Left colon (tissue), 2 donors: Measurements from ENCODE around the gene SYT2. TPM values are rescaled to one million over a fixed set of nuclear protein-coding genes. Genes with fewer than 3 reads are reported as not detected.
"Not testable (repeated sequence)": the region's sequence is repeated elsewhere in the genome, so short reads cannot be mapped to it uniquely, and the experiment has no call there.

Experiments
- ATAC-seq: fragments of 200-7000 bp; cut with Tn5 transposase; one replicate; pipeline ENCODE4 v1.9.1; 2020; ENCODE audit warnings: mild to moderate bottlenecking, moderate library complexity
- DNase-seq, 2 donors: peaks; one replicate each; pipeline ENCODE4 v3.0.0-alpha.2; 2020
- intact Hi-C, 2 donors: fragments of 100-400 bp; cut with DNase I in 1 of 2; cut with micrococcal nuclease in 1 of 2; formaldehyde crosslinking; loops; one replicate each; pipeline versions ENCODE4 v1.11.2 to v1.14.0; 2022; cut with DNase I, micrococcal nuclease
- total RNA-seq, 2 donors: library from RNA; stranded (reverse); fragmentation: NEBNext Ultra II Directional; extraction: Animal tissue kit (Norgen Biotek cat#: 25700); gene quantifications; one replicate each; pipeline ENCODE4 v1.2.1, GENCODE V29; 2021
- donor health status: DM: no; HTN: no; CAD: no.
- donor health status: DM: yes; HTN: yes; CAD: no.

Gene SYT2
- total RNA-seq, 2 donors from 2014 or later, result 0.06 to 0.42 TPM

DNA sequence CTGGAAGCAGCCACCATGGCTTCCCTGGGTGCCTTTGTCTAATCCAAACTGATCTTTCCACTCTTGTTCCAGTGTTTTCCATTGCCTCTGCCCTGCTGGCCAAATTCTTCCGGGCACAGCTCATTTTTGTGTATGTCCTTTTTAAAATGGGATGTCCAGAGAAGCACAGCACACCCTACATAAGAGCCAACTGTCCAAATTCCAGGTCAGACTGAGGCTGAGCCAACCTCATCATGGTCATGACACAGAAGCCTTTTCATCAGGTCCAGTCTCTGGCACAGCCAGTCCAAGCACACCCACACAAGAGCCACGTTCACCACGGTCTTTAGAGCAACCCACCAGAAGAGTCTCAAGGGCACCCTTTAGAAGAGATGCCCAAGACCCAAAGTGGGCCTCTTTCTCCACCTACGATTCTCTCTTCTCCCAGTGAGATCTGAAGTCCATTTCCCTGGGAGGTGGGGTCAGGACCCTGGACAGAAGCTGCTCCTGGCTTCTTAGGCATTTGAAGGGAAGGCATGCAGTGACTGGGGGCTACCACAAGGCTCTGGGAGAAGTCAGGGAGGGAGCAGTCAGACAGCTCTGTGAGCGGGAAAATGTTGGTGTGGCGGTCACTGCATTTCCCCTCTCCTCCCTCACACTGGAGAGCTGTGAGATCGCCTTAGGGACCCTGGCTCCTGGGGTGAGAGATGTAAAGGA, 53.2 kb downstream of the SYT2 start:
- DNase-seq (no peak), ATAC-seq (no peak)
- intact Hi-C loops, result no loop called here

DNA sequence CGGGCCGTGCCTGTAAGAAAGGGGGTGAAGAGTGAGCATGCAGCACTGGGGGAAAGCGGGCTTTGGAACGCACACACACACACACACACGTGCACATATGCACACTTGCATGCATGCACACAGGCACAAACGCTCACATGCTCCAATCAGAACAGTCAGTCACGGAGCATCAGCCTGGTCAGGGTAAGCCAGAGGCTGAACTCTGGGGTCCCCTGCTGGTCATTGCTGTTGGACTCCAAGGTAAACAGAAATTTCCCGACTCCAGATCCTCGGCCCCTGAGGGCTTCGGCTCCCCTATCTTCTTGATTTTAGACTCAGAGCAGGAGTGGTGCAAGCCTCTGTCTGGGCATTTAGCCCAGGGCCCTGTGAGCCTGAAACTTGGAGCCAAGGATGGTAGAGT, 54.2 kb downstream of the SYT2 start:
- intact Hi-C loops, result no loop called here
- DNase-seq, result peak in 1 of 2 donors; percentile 29
- ATAC-seq, result peak; percentile 62

DNA sequence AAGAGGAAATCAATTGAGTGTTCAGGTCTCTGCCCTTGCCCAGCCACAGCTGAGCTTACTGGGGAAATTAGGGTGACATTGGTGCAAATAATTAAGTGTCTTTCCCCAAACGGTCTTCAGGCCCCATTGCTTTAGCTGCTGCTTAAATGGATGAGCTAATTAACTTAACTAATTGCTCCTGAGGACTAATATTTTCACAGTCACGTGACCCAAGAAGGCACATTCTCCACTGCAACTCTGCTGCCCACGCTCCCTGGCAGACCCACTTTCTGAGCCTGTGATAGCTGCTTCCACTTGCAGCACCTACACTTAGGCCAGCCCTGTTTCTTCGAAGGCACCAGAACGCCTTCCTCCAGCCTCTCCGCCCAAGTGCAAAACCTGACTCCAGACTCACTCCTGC, 56.2 kb downstream of the SYT2 start:
- intact Hi-C loops, result loop anchor here in 1 of 2 donors (5.0 kb wide), 1 partner anchor 53 kb away; no protein-coding TSS in a partner anchor
- DNase-seq (no peak), ATAC-seq (no peak)

DNA sequence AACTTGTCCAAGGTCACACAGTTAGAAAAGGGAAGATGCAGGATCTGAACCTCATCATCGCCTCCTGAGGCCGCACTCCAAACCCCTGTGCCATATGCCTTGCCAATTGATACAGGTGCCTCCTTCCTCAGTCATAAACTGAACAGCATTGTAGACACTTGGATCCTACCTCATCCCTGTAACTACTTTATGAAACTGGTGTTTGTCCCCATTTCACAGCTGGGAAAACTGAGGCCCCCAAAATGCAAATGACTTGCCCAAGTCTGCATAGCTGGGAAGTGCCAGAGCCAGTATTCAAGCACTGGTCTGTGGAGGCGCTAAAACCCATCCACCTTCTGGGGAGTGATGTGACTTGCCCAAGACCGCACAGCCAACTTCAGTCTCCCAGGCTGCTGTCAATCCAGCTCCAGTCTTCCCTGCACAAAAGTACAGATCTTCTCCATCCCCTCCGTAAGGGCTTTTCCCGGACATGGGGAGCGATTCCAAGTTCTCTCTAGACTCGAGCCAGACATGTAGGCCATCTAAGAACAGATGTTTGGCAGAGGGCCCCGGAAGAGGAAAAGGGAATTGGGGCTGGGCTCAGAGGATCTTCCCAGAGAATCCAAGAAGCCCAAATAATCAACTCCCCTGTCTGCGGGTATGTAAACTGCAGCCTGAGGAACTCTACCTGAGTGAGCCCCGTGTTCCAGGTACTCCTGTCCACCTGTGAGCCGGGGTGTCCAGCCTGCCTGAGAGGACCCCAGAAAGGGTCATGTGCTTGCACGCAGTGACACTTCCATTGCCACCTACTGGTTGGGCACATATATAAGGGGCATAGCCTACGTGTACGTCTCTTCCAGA, 60.5 kb downstream of the SYT2 start:
- no peak for DNase-seq
- no peak for ATAC-seq
- intact Hi-C loops, result loop anchor here in 1 of 2 donors (5.0 kb wide), 1 partner anchor 58 kb away; no protein-coding TSS in a partner anchor

DNA sequence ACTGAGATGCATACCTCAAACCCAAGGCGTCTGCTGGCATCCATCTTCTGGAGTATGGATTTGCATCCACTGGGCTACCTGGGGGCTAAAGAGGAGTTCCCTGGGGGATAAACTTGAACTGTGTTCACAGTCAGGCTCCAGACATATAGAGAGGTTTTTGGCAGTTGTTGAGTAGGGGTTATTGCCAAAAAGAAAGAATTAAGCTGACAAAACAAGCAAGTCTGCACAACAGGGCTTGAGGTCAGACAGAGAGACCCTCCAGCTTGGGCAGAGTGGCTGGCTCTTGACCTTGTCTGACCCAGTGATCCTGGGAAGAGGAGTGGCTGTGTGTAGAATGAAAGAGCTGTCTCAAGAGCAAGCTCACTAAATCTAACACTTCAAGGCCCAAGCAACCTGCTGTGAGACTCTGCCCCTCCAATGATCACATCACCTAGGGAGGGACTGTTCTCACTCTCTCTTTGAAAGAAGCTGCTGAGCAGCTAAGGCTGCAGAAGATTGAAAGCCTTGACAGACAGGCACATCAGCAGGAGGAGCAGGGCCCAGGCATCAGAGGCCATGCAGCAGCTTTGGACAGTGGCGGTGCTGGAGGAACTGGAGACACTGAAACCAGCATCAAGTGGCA, 61.5 kb downstream of the SYT2 start:
- intact Hi-C loops, result no loop called here
- no peak for ATAC-seq
- DNase-seq, result no peak

DNA sequence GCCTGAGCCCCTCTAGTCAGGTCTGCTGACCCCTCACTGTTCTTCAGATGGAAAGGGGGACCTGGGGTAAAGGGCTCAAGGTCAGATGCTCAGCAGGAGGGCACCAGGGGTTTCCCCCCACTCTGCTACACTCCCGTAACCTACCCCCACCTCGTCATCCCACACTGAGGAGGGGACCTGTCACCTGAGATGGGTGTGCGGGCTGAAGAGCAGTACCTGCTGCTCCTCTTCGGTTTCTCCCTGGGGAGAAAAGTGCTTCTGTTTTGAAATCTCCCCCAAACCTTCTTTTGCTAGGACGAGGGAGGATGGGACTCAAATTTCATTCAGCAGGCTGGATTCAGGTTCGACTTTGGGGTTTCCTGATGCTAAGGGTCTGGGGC, 65.2 kb downstream of the SYT2 start:
- no peak for DNase-seq
- ATAC-seq, result no peak
- intact Hi-C loops, result no loop called here

DNA sequence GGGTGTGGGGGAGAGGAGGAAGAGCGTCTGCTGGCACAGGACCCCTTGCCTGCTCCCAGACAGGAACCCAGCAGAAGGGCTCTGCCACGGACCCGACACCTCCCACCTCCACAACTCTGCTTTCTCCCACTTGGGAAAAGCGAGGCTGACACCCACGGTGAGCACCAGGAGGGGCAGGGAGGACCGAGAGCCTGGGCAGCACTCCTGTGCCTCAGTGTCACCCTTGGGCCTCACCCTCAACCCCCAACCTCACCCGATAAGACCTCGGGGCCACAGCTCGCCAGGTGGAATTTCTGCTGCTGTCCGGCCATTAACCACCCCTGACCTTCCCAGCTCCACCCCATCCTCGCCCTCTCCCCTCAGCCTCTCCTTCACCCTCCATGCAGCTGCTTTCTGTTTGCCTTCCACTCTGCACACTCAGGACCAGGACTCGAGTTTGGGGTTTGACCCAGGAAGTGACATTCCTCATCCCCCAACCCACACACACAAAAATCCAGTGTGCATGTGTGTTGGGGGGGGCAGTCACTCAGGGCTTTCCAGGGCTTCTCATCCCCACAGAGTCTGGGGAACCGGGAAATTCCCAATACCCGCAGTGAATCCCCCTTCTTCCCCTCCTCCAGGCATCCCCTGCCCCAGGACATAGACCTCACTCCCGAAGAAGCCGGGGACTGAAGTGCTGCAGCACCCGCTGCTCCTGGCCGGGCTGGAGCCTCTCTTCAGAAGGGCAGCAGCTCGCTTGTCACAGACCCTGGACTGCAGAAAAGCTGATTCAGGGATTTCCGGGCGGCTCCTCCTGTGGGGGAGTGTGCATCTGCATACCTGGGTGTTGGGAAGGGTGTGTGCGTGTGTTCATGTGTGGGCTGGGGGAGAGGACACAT, 65.8 kb downstream of the SYT2 start:
- ATAC-seq (no peak), DNase-seq (no peak)
- intact Hi-C loops, result no loop called here

DNA sequence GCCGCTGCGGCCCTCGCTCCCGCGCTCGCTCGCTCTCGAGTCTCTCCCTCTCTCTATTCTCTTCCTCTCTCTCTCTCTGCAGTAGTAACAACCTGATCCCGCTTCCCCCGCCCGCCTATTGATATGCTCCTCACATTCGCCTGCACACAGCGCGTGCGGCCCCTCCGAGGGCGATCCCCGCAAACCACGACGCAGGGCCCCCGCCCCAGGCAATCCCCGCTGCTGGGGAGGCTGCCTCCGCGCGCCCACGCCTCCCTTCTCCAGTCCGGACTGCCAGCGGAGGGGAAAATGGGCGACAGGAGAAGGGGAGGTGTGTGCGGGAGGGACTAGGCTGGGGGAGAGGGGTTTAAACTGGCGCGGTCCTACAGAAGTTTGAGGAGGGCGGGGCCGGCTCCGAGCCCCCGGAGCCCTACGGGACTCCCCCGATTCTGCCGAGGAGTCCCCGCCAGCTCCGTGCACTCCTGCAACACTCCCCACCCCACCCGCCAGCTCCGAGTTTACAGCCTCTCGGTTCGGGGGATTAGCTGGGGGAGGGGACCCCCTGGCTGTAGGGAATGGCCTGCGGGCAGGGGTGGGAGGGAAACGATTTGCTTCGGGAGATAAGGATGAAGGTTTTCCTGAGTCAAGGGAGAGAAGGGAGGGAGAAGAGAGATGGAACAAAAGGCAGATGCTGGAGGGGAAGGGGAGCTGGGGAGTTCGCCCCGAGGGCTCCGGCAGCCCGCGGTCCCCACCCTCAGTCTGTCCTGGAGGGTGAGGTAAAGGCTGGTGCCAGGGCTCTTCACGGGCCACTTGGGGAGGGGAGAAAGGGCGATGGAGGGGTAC, 66.6 kb downstream of the SYT2 start:
- ATAC-seq, result peak; percentile 29
- no peak for DNase-seq
- intact Hi-C loops, result no loop called here

DNA sequence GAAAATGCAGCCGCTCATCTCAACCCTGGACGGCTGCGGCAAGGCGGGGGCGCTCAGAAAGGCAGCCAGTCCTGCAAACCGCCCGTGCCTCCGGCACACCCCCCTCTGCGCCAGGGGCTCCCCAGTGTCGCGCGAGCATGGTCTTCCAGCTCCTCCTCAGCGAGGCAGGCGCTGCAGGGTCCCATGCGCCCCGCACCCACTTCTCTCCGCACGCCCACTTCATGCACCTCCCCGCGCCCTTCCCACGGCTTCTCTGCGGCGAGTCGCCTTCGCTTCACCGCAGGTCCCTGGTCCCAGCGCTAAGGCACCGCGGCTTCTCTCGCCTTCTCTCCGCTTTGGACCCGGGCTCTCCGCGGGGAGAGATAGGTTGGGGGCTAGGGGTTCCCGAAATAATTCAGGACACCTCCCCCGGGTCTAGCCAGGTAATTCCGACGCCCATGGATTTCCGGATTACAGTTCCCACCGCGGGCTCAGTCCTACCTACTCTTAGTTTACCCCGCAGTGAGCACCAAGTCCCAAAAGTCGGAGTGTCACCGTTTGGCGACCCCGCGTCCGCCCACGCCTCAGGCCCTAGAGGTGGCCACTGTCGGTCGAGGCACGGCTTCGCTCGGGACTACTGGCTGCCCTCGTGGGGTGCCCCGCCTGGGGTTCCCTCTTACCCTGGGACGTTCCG, 67.5 kb downstream of the SYT2 start:
- DNase-seq (no peak), ATAC-seq (peak; percentile 32)
- intact Hi-C loops, result no loop called here

DNA sequence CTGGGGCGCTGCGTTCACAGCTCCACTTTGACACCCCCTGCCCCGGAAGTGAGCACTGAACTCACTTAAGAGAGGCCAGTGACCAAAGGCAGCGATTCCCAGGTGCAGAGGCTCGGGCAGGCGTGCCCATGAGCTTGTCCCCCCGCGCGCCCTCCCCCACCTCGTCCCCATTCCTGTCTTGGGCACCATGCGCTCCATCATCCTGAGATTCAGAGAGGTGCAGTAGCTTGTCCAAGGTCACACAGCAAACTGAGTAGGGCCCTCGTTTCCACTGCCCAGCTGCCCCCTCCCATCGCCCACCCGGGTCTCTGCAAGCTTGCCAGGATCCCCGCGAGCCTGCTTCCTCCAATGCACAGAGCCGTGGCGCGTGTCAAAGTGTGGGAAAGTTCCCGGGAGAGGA, 68.0 kb downstream of the SYT2 start:
- no peak for DNase-seq
- intact Hi-C loops, result no loop called here
- no peak for ATAC-seq

DNA sequence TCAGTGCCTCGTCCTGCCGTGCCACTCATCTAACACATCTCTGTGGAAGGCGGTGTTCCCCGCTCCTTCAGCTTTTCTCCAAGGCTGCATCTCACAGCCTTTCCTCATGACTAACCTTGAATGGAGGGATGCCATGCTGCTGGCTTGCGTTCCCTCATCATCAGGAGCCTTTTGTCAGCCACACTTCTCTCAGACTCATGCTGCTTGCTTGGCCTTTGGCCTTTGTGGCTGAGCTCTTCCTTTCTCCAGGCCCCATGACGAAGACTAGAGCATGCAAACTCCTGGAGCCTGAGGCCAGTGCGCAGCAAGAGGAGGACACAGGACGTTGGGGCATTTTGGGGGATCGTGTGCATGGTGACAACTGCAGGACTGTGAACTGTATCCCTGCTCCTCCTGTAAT, 70.8 kb downstream of the SYT2 start:
- DNase-seq (no peak), ATAC-seq (no peak)
- intact Hi-C loops, result no loop called here

DNA sequence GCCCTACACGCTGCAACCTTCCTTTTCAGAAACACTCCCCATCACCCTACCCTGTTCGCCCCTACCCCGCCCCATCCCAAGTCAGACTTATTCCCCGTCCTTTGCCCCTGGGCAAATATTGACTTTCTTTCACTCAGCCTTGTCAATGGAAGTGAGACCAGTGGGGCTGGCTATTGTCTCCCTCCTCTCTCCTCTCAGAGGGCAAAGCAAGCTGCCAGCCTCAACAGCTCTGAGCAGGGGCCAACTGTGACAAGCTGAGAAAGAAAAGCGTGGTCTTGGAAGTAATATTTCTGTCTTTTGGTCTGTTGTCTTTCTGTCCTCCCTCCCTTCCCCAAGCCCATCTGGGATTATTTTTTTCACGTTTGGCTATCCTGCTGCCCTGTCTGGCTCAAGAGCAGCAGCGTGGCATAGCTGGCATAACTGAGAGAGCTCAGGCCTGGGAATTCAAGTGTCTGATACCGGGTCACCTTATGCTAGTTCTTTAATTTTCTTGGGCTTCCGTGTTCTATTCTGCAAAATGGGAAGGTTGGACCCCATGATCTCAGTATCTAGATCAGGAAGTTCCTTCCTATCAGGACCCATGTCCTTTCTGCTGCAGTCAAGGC, 71.5 kb downstream of the SYT2 start:
- intact Hi-C loops, result not testable (repeated sequence)
- ATAC-seq (peak; percentile 89), DNase-seq (peak; percentile 57 to 74)

DNA sequence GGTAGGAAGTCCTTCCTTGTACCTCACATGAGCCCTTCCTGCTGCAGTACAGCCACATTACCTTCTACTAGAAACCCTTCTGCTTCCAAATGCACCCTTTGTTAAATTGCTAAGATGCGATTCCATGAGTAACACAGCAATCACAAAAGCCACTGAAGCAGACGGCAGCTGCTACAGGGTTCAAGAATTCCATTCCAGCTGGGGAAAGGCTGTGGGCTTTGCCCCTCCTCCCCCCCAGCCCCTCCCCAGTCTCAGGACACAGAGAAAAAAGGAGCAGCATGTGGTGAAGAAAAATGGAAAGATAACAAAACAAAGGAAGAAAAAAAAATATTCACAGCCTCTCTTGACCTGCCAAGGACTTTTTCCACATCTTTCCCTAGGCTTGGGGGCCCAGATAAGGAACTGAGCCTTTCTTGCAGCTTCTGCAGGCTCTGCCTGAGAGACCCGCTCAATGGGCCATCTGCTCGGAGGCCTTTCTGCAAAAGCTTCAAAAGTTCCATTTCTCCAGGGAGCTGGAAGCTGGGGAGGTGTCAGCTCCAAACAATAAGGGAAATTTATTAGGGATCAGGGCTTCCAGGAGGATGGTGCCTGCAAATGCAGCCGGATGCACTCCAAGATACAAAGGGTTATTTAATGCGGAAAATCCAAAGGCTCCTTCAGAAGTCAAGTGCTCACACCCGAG, 72.1 kb downstream of the SYT2 start:
- DNase-seq, result no peak

DNA sequence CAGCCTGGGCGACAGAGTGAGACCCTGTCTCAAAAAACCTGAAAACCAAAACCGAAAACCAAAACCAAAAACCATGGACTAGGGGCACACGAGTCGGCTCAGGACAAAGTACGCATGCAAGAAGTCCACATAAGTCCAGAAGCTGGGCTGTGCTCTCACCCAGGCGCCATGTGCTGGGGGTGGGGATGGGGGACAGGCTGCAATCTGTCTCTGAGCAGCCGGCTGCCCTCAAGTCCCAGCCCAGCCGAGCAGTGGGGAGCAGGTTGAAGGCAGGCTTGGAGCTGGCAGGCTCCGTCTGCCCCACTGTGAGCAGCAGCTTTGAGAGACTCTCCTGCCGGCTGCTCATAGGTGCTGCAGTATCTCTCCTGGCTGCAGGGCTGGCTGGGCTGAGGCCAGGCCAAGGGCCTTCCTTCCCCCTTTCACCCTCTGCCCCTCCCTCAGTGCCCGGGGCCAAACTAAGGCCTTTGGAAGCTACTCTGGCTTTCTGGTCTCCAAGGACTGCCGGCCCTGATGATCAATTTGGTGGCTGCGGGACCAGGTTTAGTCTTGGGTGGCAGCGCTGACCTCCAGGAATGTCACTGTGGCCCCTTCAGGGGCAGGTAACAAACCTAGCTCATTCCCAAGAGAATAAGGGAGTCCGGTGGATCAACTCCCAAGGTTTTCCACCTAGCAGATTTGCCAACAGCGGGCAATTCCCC, 72.8 kb downstream of the SYT2 start:
- ATAC-seq, result peak; percentile 17
- intact Hi-C loops, DNase-seq: not testable (repeated sequence)

More for the DNA sequence above, 72.1 kb downstream of the SYT2 start:
- ATAC-seq, result no peak
- intact Hi-C loops, result no loop called here

DNA sequence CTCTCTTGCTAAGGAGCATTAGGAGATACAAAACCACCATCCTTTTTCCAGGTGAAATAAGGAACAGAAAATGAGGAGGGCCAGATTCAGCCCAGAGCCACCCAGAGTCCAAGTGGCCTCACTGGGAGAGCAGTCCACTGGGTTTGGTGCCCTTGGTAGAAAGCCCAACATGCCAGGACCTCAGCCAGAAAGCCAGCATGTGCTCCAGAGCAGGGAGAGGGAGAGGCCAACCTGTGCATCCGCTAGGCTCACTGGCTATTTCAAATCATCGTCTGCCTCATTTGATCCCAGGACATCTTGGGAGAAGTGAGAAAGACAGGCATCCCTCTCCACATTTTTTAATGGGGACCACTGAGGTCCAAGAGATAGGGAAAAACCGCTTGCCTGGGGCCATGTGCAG, 74.1 kb downstream of the SYT2 start:
- ATAC-seq, DNase-seq, intact Hi-C loops: not testable (repeated sequence)

DNA sequence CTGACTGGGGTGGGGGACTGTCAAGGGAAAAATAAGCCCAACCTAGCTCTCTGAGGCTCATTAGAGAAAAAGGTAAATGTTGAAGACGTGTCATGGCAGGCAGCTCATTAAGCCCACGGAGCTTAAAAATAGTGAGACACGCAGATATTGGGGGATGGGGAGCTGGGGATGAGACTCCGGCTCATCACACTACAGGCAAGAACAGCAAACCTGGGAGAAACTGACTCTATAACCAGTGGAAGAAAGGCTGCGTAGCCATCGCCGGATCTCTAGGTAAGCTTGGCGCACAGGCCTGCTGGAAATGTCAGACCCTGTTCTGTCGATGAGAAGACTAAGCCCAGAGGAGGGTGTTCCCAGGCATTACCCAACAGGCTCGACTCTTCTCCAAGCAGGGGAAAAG, 78.0 kb downstream of the SYT2 start:
- DNase-seq (no peak), ATAC-seq (no peak)
- intact Hi-C loops, result no loop called here
